Keratinocyte (primary cell): ENCODE data around the gene VANGL1. TPM values are rescaled to one million over a fixed set of nuclear protein-coding genes. Genes with fewer than 3 reads are reported as not detected.

Experiments
- DNase-seq: peaks from one replicate; pipeline ENCODE4 v3.0.0-alpha.2; 2011; ENCODE audit warnings: low read depth, missing footprints, low spot score
- FAIRE-seq: peaks from 2 replicates; lab custom pipeline; 2011; peaks lifted over from hg19 to GRCh38; lab: Jason Lieb, UNC
- H2AFZ ChIP-seq: 2 replicates; pipeline ENCODE4 v1.6.0; 2012; ENCODE audit warnings: low read length, control low read depth, inconsistent platforms; ENCODE audit not compliant: control insufficient read depth
- H3K27ac ChIP-seq: 2 replicates; pipeline ENCODE4 v1.5.1; 2011; ENCODE audit warnings: low read length; ENCODE audit not compliant: control insufficient read depth, insufficient read depth
- H3K27me3 ChIP-seq: 3 replicates; pipeline ENCODE4 v1.6.0; 2011; ENCODE audit warnings: low read length; ENCODE audit not compliant: control insufficient read depth, insufficient read depth; ENCODE audit errors: extremely low read depth
- H3K36me3 ChIP-seq, 2 experiments: 2 replicates in 1 of 2; 3 replicates in 1 of 2; pipeline ENCODE4 v1.5.1; 2011; ENCODE audit warnings: low read length in 2 of 2, mild to moderate bottlenecking in 1 of 2; ENCODE audit not compliant: control insufficient read depth in 2 of 2, insufficient read depth in 2 of 2; ENCODE audit errors: extremely low read depth in 1 of 2
- H3K4me1 ChIP-seq: 3 replicates; pipeline ENCODE4 v1.5.1; 2011; ENCODE audit warnings: low read length; ENCODE audit not compliant: control insufficient read depth, insufficient read depth; ENCODE audit errors: extremely low read depth
- H3K4me2 ChIP-seq: 3 replicates; pipeline ENCODE4 v1.6.0; 2011; ENCODE audit warnings: low read depth, low read length; ENCODE audit not compliant: control insufficient read depth, insufficient read depth; ENCODE audit errors: extremely low read depth
- H3K4me3 ChIP-seq, 3 experiments: fragments of 200-600 bp in 1 of 3; sonication (generic) in 1 of 3; 2 replicates in 2 of 3; 3 replicates in 1 of 3; pipeline ENCODE4 v1.5.1; 2011 to 2016; ENCODE audit warnings: low read length in 3 of 3, mild to moderate bottlenecking in 3 of 3, control low read depth in 2 of 3, inconsistent platforms in 1 of 3, low read depth in 1 of 3, mixed read lengths in 1 of 3, mixed run types in 1 of 3, moderate library complexity in 1 of 3; ENCODE audit not compliant: control insufficient read depth in 2 of 3, insufficient read depth in 2 of 3; ENCODE audit errors: extremely low read depth in 1 of 3
- H3K79me2 ChIP-seq: 2 replicates; pipeline ENCODE4 v1.6.0; 2012; ENCODE audit warnings: low read length; ENCODE audit not compliant: control insufficient read depth, insufficient read depth
- H3K9ac ChIP-seq: 3 replicates; pipeline ENCODE4 v1.6.0; 2011; ENCODE audit warnings: low read length; ENCODE audit not compliant: control insufficient read depth, insufficient read depth; ENCODE audit errors: extremely low read depth
- H3K9me1 ChIP-seq: 3 replicates; pipeline ENCODE4 v1.6.0; 2011; ENCODE audit warnings: low read length; ENCODE audit not compliant: control insufficient read depth, insufficient read depth; ENCODE audit errors: extremely low read depth
- H3K9me3 ChIP-seq: 2 replicates; pipeline ENCODE4 v1.5.1; 2012; ENCODE audit warnings: low read depth, low read length; ENCODE audit not compliant: control insufficient read depth
- H4K20me1 ChIP-seq: 3 replicates; pipeline ENCODE4 v1.6.0; 2011; ENCODE audit warnings: low read length; ENCODE audit not compliant: control insufficient read depth, insufficient read depth; ENCODE audit errors: extremely low read depth
- EZH2 ChIP-seq: IDR thresholded peaks from one replicate; pipeline ENCODE4 v1.6.1; 2012; ENCODE audit warnings: inconsistent platforms, mild to moderate bottlenecking, low read length, moderate library complexity
- dilution Hi-C: fragments of 300-500 bp; cut with MboI; formaldehyde crosslinking; loops from one replicate; pipeline ENCODE4 v1.7.0; 2020; ENCODE audit warnings: low sequenced_read_pairs; ENCODE audit not compliant: extremely low pct_ligation_motif_present
- polyA plus RNA-seq, 5 experiments: library from polyadenylated mRNA; depleted of rRNA in 3 of 5; stranded (reverse) in 3 of 5; stranded (forward) in 1 of 5; unstranded in 1 of 5; fragments of >200 nt; gene quantifications; 1 replicate in 1 of 5; 2 replicates in 3 of 5; 3 replicates in 1 of 5; pipeline versions ENCODE4 v1.2.1 to v1.2.3, GENCODE V29; 2011 to 2012; ENCODE audit warnings: missing spikeins in 2 of 5, low read depth in 1 of 5, low replicate concordance in 1 of 5
- TF ChIP-seq, protein P1 (sequence below), 3 experiments: IDR thresholded peaks in 1 of 3; conservative IDR thresholded peaks in 1 of 3; optimal IDR thresholded peaks in 1 of 3; 2 replicates in 2 of 3; 3 replicates in 1 of 3; pipeline versions ENCODE3 to v1.5.1; 2011; ENCODE audit warnings: low read length in 3 of 3, mild to moderate bottlenecking in 3 of 3, moderate library complexity in 2 of 3, control low read depth in 1 of 3, inconsistent platforms in 1 of 3; ENCODE audit not compliant: insufficient read depth in 2 of 3; ENCODE audit errors: extremely low read depth in 1 of 3

Gene VANGL1
- polyA plus RNA-seq, 1 donor (not counting 4 experiments of a cell fraction or from before 2014, with no cell fraction given), result 22.4 TPM

DNA sequence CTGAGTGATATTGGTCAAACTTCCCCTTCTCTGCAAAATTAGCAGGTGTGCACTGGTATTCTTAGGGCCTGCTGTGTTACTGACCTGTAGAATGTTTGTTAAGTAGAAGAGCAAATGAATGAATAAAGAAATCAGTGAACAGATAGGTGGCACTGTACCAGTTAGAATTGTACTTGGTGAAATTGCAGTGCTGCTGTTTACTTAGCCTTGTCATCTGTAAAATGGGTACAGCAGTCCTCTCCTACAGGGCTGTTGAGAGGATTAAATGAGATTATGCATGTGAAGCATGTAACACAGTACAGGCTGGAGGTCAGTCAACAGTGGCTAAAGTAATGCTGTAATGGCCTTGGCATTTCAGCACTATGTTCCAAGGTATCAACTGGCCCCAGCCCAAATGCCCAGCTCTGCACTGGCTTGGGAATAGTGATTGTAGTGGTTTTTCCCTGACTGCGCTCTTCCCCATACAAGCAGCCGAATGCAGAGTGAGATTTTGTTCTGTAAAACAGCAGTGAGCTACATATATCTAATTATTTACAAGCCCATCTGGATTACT is 10.5 kb downstream of the VANGL1 start:
- H3K27ac ChIP-seq, result no peak overlapping the region
- dilution Hi-C loops, result no loop called here
- H3K9me3 ChIP-seq, result no peaks in the 10 kb centered on the region
- peaks cover 5% of the 10 kb centered on the region for H3K9me1 ChIP-seq
- H3K9ac ChIP-seq, result no peak overlapping the region
- FAIRE-seq, result no peak
- H3K4me1 ChIP-seq, result peaks cover 48% of the 10 kb centered on the region
- no peak overlapping the region for H3K4me3 ChIP-seq
- TF ChIP-seq EZH2, result no peak
- TF ChIP-seq, protein P1, sequence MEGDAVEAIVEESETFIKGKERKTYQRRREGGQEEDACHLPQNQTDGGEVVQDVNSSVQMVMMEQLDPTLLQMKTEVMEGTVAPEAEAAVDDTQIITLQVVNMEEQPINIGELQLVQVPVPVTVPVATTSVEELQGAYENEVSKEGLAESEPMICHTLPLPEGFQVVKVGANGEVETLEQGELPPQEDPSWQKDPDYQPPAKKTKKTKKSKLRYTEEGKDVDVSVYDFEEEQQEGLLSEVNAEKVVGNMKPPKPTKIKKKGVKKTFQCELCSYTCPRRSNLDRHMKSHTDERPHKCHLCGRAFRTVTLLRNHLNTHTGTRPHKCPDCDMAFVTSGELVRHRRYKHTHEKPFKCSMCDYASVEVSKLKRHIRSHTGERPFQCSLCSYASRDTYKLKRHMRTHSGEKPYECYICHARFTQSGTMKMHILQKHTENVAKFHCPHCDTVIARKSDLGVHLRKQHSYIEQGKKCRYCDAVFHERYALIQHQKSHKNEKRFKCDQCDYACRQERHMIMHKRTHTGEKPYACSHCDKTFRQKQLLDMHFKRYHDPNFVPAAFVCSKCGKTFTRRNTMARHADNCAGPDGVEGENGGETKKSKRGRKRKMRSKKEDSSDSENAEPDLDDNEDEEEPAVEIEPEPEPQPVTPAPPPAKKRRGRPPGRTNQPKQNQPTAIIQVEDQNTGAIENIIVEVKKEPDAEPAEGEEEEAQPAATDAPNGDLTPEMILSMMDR (optimal IDR thresholded peaks at IDR 0.05 in 1 of 3, IDR thresholded peaks at IDR 0.05 in 1 of 3, conservative IDR thresholded peaks at IDR 0.05 in 1 of 3; ENCODE audit: extremely low read depth in 1 of 3, insufficient read depth in 2 of 3, low read length in 3 of 3), result no peak
- peaks cover 10 to 19% of the 10 kb centered on the region in 2 experiments for H3K36me3 ChIP-seq
- DNase-seq, result no peak
- no peaks in the 10 kb centered on the region for H3K27me3 ChIP-seq
- H4K20me1 ChIP-seq, result peaks cover 3% of the 10 kb centered on the region
- no peak overlapping the region for H3K4me2 ChIP-seq
- peaks cover 53% of the 10 kb centered on the region for H3K79me2 ChIP-seq
- H2AFZ ChIP-seq, result no peak overlapping the region

DNA sequence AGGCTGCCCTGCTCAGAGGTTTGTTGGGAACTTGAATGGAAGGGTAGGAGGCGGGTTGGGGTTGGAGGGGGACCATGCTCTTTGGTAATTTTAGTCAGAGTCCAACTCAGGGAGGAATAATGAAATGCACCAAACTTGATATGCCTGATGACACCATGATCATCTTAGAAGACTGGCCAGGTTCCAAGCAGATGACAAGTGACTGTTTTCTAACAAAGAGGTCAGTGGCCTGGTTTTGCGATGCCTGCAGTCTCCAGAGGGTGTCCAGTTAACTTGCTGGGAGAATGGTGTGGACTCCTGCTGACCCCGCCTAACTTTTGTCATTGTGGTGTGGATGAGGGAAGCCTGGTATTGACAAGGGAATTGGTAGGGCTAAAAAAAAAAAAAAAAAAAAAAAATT is 12.4 kb downstream of the VANGL1 start:
- dilution Hi-C loops, result no loop called here
- Histone ChIP-seq H3K9me1 (peaks cover 2% of the 10 kb centered on the region), H3K27ac (peak overlapping the region; percentile 89), H2AFZ (no peak overlapping the region), H3K4me1 (peaks cover 30% of the 10 kb centered on the region), H3K36me3 (peaks cover 16 to 28% of the 10 kb centered on the region in 2 experiments), H4K20me1 (no peaks in the 10 kb centered on the region), H3K79me2 (peaks cover 50% of the 10 kb centered on the region), H3K4me3 (no peak overlapping the region), H3K27me3 (no peaks in the 10 kb centered on the region), H3K4me2 (no peak overlapping the region), H3K9ac (no peak overlapping the region), H3K9me3 (no peaks in the 10 kb centered on the region)
- TF ChIP-seq, protein P1 (optimal IDR thresholded peaks at IDR 0.05 in 1 of 3, IDR thresholded peaks at IDR 0.05 in 1 of 3, conservative IDR thresholded peaks at IDR 0.05 in 1 of 3; ENCODE audit: extremely low read depth in 1 of 3, insufficient read depth in 2 of 3, low read length in 3 of 3), result no peak
- no peak for TF ChIP-seq EZH2
- DNase-seq (no peak), FAIRE-seq (no peak)
